Measurements from ENCODE around the gene HSPA12A.

The HSPA12A gene

GRCh38 chr10:116742367-116743265 is at the start of gene HSPA12A:
HSPA12A (minus strand) TSS chr10:116742566; CDS start chr10:116742469, 97 bp downstream.
- DNase-seq: peak; percentile 67

- no peak for DNase-seq
Observed at GRCh38 chr10:116791241-116791640, 48.9 kb upstream of the HSPA12A start.

- DNase-seq: peak; percentile 89
Observed at GRCh38 chr10:116787893-116788665, 45.7 kb upstream of the HSPA12A start.

- DNase-seq: no peak
Observed at GRCh38 chr10:116787053-116787659, 44.8 kb upstream of the HSPA12A start.

DNA sequence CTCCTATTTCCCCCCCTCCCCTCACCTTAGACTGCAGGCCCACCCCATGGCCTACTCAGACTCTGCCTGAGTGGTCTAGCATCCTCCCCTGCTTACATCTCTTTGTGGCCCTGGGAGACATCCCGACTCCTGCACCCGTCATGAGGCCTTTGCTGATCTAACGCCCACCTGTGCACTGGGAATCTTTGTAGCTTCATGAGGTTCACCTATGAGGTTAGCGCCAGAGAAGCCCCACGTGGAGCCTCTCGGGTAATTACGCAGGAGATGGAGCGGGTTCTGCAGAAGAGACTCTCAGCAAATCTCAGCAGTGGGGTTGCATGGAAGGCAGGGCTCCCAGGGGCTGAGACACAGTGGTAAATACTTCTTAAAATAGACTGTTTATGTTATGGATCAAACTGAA is 43.5 kb upstream of the HSPA12A start:
- no peak for DNase-seq

GRCh38 chr10:116785282-116785681 is 42.9 kb upstream of the HSPA12A start:
- DNase-seq: no peak

DNA sequence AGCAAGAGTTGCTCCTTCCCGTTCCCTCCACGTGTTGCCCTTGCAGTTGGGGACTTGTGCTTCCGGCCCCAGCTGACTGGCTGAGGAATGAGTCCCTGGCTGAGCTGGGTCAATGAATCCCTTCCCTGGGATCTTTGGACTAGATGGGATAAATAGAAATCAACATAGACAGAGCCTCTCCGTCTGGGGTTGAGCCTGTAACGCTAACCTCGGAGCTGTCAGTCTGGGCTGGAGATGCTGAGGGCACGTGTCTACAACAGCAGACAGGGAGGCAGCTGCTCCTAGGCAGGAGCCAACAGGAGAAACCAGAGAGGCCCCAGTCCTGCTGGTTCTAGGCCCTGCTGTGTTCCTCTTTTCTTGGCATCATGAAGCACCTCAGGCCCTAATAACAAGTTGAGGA is 42.3 kb upstream of the HSPA12A start:
- DNase-seq: no peak

DNA sequence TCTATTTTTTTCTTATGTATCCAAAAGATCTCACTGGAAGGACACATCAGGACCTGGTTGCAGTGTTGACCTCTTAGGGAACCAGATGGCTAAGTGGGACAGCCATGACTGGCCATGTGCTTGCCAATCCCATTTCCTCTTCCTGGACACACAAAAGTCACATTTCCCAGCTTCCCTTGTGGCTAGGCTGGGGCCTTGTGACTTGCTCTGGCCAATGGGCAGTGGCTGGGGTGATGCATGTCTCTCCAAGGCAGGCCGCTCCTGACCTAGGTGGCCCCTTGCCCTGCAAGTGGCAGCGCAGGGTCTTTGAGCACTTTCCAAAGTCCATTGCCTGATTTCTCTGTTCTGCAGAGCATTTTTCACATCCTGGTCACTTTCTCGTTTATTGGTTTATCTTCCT is 41.7 kb upstream of the HSPA12A start:
- no peak for DNase-seq

DNA sequence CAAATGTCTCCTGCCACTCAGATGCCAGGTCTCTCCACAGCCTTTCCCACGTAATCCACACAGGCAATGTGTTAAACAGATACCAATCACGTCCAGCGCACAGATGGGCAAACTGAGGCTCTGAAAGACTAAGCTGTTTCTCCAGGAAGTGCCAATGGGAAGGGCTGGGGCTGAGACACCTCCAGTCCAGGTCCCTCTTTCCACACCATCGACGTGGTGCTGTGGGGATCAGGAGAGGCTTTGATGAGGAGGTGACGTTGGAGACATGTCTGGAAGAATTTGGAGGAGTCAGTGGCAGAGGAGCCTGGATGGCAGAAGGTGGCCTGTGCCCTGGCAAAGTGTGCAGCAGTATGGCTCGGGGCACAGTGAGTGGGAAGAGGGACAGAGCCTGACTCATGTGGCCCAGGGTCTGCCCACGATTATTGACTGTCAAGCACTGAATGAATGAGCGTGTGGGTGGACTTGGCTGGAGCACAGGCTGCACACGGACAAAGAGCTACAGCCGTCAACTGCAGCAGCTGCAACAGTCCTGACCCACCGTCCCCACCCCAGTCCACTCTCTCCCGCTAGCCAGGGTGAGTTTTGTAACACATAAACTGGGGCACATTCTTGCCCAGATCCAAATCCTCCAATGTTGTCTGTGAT is 40.8 kb upstream of the HSPA12A start:
- DNase-seq: no peak

- no peak for DNase-seq
Observed at GRCh38 chr10:116781370-116781884, 39.1 kb upstream of the HSPA12A start.

- no peak for DNase-seq
Observed at GRCh38 chr10:116780691-116781205, 38.4 kb upstream of the HSPA12A start.

DNA sequence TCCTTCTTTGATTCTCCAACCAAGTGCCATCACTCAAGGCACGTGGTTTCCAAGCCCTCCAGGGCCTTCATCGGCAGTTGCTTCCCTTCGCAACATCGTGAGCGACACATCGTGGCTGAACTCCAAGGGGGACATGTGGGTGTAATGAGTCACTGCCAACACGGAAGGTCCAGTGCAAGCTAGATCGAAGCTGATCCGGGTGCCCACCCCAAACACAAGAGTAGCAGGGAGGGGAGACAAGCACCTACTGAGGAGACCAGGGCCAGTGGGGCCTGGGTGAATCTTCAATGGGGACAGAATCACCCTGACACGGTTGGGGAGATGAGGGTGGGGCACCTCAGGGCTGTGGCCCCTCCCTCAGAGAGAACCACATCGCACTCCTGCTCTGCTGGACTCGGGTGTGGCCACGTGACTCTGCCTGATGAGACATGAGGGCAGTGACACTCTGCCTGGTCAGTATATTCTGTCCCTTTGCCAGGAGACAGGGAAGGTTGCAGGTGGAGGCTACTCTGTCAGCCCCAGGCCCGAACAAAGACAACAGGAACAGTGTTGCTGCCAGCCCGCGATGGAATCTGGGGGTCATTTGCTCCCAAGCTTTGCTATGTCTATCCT is 36.8 kb upstream of the HSPA12A start:
- no peak for DNase-seq

- DNase-seq: no peak
Observed at GRCh38 chr10:116777006-116777405, 34.6 kb upstream of the HSPA12A start.

- DNase-seq: no peak
Observed at GRCh38 chr10:116775488-116776400, 33.4 kb upstream of the HSPA12A start.

GRCh38 chr10:116774728-116775151 is 32.4 kb upstream of the HSPA12A start:
- no peak for DNase-seq

- DNase-seq: no peak
Observed at GRCh38 chr10:116772909-116773705, 30.7 kb upstream of the HSPA12A start.

DNA sequence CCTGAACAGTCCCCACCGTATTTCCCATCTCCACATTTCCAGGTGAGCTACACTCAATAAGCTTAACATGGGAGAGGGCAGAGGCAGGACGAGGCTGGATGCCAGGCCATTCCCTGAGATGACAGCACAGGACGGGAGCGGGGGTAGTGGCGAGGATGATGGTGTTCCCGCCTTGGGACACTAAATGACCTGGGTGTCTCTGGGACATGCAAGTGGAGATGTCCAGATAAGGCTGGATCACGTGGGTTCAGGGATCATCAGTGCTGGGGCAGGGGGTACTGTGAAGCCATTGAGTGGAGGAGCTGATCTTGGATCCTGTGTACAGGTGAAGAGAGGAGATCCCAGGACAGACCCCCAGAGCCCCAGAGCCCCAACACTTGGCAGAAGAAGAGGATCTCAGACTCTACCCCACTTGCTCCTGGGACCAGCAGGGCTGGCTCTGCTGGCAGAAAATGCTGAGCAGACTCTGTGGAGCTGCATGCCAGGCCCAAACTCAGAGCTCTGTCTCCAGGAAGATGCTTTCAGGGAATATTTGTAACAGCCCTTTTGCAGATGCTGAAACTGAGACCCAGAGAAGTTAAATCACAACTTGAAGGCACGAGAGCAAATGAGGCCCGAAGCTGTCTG is 29.7 kb upstream of the HSPA12A start:
- DNase-seq: no peak

- DNase-seq: no peak
Observed at GRCh38 chr10:116771101-116771958, 29.0 kb upstream of the HSPA12A start.

GRCh38 chr10:116770281-116770680 is 27.9 kb upstream of the HSPA12A start:
- DNase-seq: no peak

Data from stimulated activated CD8-positive, alpha-beta memory T cell treated with anti-CD3 and anti-CD28 coated beads, Interleukin-4, amount 100 ng/mL, for 48 hours (primary cell).